Osteoblast (primary cell): ENCODE data around the gene CPEB3. TPM values are rescaled to one million over a fixed set of nuclear protein-coding genes. Genes with fewer than 3 reads are reported as not detected.
A peak's percentile ranks its signal among the peaks of the same experiment; 100 is the strongest.

ENCODE experiments used
- DNase-seq: peaks from one replicate; pipeline ENCODE4 v3.0.0; 2011; ENCODE audit warnings: low spot score, mixed read lengths; ENCODE audit not compliant: insufficient read length; ENCODE audit errors: missing footprints
- H2AFZ ChIP-seq: 2 replicates; pipeline ENCODE4 v1.6.0; 2011; ENCODE audit warnings: mild to moderate bottlenecking, low read length
- H3K27ac ChIP-seq: 2 replicates; pipeline ENCODE4 v1.5.1; 2011; ENCODE audit warnings: mild to moderate bottlenecking, low read depth, low read length, moderate library complexity
- H3K27me3 ChIP-seq: 2 replicates; pipeline ENCODE4 v1.6.0; 2012; ENCODE audit warnings: mild to moderate bottlenecking, control low read depth, inconsistent platforms, low read length, moderate library complexity; ENCODE audit not compliant: insufficient read depth
- H3K36me3 ChIP-seq: 2 replicates; pipeline ENCODE4 v1.5.1; 2011; ENCODE audit warnings: mild to moderate bottlenecking, low read length, control low read depth, moderate library complexity; ENCODE audit not compliant: insufficient read depth
- H3K4me1 ChIP-seq: 2 replicates; pipeline ENCODE4 v1.5.1; 2011; ENCODE audit warnings: mild to moderate bottlenecking, low read length, control low read depth, moderate library complexity; ENCODE audit not compliant: insufficient read depth
- H3K4me2 ChIP-seq: 2 replicates; pipeline ENCODE4 v1.6.0; 2011; ENCODE audit warnings: mild to moderate bottlenecking, low read length; ENCODE audit not compliant: insufficient read depth
- H3K4me3 ChIP-seq: fragments of 200-600 bp; sonication (generic); 3 replicates; pipeline ENCODE4 v1.5.1; 2012; ENCODE audit warnings: mild to moderate bottlenecking, low read length, inconsistent platforms; ENCODE audit not compliant: insufficient read depth
- H3K79me2 ChIP-seq: 2 replicates; pipeline ENCODE4 v1.6.0; 2012; ENCODE audit warnings: mild to moderate bottlenecking, low read length, control low read depth, inconsistent platforms; ENCODE audit not compliant: insufficient read depth
- H3K9me3 ChIP-seq: 2 replicates; pipeline ENCODE4 v1.5.1; 2011; ENCODE audit warnings: low read depth, low read length, control low read depth
- H4K20me1 ChIP-seq: 2 replicates; pipeline ENCODE4 v1.6.0; 2012; ENCODE audit warnings: mild to moderate bottlenecking, low read length, control low read depth; ENCODE audit not compliant: insufficient read depth
- total RNA-seq: library from RNA; depleted of rRNA; stranded (reverse); fragments of >200 nt; gene quantifications from 2 replicates; pipeline ENCODE4 v1.2.3, GENCODE V29; 2012
- TF ChIP-seq, protein P1 (sequence below): IDR thresholded peaks from 2 replicates; pipeline ENCODE4 v1.5.1; 2011; ENCODE audit warnings: mild to moderate bottlenecking, low read depth, low read length, moderate library complexity; ENCODE audit errors: extremely low read depth

Gene CPEB3
- total RNA-seq, 1 donor: 1.1 TPM

DNA sequence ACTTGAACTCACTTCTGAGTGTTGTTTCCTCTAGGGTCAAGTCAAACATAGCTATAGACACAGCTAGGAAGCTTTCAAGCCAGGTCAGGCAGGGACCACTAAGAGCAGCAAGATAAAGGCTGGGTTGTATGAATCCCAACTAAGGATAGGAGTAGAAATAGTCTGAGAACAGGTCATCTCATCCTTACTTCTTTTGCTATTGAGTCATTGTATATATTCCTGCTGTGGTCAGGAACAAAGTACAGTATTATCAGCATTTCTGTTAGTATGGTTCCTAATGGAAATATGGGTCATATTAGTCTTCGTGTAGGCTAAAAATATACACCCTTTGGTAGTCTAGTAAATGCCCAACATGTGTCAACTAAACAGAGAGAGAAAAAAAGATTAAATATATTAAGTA lies 222.0 kb downstream of the CPEB3 start:
- H3K4me3 ChIP-seq: no peak overlapping the region
- H3K79me2 ChIP-seq: no peaks in the 10 kb centered on the region
- DNase-seq: no peak
- H3K4me1 ChIP-seq: peaks cover 5% of the 10 kb centered on the region
- no peaks in the 10 kb centered on the region for H3K27me3 ChIP-seq
- H4K20me1 ChIP-seq: no peaks in the 10 kb centered on the region
- H3K9me3 ChIP-seq: no peaks in the 10 kb centered on the region
- no peaks in the 10 kb centered on the region for H3K36me3 ChIP-seq
- no peak overlapping the region for H3K27ac ChIP-seq
- H3K4me2 ChIP-seq: no peak overlapping the region
- H2AFZ ChIP-seq: no peak overlapping the region
- TF ChIP-seq, protein P1, sequence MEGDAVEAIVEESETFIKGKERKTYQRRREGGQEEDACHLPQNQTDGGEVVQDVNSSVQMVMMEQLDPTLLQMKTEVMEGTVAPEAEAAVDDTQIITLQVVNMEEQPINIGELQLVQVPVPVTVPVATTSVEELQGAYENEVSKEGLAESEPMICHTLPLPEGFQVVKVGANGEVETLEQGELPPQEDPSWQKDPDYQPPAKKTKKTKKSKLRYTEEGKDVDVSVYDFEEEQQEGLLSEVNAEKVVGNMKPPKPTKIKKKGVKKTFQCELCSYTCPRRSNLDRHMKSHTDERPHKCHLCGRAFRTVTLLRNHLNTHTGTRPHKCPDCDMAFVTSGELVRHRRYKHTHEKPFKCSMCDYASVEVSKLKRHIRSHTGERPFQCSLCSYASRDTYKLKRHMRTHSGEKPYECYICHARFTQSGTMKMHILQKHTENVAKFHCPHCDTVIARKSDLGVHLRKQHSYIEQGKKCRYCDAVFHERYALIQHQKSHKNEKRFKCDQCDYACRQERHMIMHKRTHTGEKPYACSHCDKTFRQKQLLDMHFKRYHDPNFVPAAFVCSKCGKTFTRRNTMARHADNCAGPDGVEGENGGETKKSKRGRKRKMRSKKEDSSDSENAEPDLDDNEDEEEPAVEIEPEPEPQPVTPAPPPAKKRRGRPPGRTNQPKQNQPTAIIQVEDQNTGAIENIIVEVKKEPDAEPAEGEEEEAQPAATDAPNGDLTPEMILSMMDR: no peak

DNA sequence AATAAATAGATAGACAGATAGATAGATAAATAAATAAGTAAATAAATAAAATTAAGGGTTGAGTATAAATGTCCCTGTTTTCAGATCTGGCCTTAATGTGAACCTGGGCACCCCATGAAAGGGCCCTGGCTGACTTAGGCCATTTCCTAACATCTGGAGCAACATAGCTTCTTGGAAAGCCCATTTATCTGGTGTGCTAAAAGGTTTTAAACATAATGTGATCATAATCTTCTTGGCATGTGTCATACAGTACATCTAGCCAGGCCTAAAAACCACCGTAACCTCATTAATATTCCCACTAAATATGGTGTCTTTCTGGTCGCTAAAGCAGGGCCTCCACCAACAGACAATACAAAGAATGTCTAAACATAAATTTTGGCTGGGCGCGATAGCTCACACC lies 224.5 kb downstream of the CPEB3 start:
- H3K79me2 ChIP-seq: no peaks in the 10 kb centered on the region
- no peak overlapping the region for H3K27ac ChIP-seq
- H3K4me2 ChIP-seq: no peak overlapping the region
- no peaks in the 10 kb centered on the region for H3K9me3 ChIP-seq
- TF ChIP-seq, protein P1: no peak
- peaks cover 5% of the 10 kb centered on the region for H3K4me1 ChIP-seq
- no peaks in the 10 kb centered on the region for H3K27me3 ChIP-seq
- no peak overlapping the region for H3K4me3 ChIP-seq
- no peak for DNase-seq
- no peaks in the 10 kb centered on the region for H3K36me3 ChIP-seq
- no peaks in the 10 kb centered on the region for H4K20me1 ChIP-seq
- no peak overlapping the region for H2AFZ ChIP-seq

GRCh38 chr10:92064506-92064905 lies 226.4 kb downstream of the CPEB3 start:
- H3K4me1 ChIP-seq: peaks cover 5% of the 10 kb centered on the region
- H3K27me3 ChIP-seq: no peaks in the 10 kb centered on the region
- peak; percentile 58 for DNase-seq

GRCh38 chr10:92062273-92062672 lies 228.6 kb downstream of the CPEB3 start:
- Histone ChIP-seq H3K4me2 (no peak overlapping the region), H3K27me3 (no peaks in the 10 kb centered on the region), H3K4me3 (no peak overlapping the region), H3K36me3 (no peaks in the 10 kb centered on the region), H2AFZ (no peak overlapping the region), H3K4me1 (no peaks in the 10 kb centered on the region), H3K27ac (no peak overlapping the region), H3K9me3 (no peaks in the 10 kb centered on the region), H4K20me1 (no peaks in the 10 kb centered on the region), H3K79me2 (no peaks in the 10 kb centered on the region)
- TF ChIP-seq, protein P1: no peak
- DNase-seq: no peak

More at GRCh38 chr10:92064506-92064905, 226.4 kb downstream of the CPEB3 start:
- H4K20me1 ChIP-seq: no peaks in the 10 kb centered on the region
- no peak overlapping the region for H3K27ac ChIP-seq
- no peak overlapping the region for H2AFZ ChIP-seq
- no peaks in the 10 kb centered on the region for H3K79me2 ChIP-seq
- no peaks in the 10 kb centered on the region for H3K9me3 ChIP-seq
- TF ChIP-seq, protein P1: no peak
- no peak overlapping the region for H3K4me2 ChIP-seq
- no peak overlapping the region for H3K4me3 ChIP-seq
- no peaks in the 10 kb centered on the region for H3K36me3 ChIP-seq
